ENCODE measurements around the gene CD96.

DNA sequence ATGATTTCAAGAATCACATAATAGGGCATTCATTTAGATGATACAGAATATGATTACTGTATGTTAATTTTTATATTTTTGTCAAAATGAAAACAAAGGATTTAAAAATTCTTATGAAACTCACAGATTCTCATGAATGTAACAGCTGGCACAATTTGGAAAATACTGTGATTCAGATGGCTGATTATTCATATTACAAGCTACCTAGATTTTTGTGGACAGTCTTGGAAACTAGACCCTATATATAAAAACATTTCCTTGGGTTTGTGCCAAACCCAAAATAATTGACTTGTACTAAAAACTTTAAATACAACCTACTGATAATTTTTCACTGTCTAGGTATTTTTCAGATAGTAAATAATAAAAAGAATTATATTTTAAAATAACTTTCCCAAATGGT is 26.9 kb downstream of the CD96 start:
- TF ChIP-seq, protein P1, sequence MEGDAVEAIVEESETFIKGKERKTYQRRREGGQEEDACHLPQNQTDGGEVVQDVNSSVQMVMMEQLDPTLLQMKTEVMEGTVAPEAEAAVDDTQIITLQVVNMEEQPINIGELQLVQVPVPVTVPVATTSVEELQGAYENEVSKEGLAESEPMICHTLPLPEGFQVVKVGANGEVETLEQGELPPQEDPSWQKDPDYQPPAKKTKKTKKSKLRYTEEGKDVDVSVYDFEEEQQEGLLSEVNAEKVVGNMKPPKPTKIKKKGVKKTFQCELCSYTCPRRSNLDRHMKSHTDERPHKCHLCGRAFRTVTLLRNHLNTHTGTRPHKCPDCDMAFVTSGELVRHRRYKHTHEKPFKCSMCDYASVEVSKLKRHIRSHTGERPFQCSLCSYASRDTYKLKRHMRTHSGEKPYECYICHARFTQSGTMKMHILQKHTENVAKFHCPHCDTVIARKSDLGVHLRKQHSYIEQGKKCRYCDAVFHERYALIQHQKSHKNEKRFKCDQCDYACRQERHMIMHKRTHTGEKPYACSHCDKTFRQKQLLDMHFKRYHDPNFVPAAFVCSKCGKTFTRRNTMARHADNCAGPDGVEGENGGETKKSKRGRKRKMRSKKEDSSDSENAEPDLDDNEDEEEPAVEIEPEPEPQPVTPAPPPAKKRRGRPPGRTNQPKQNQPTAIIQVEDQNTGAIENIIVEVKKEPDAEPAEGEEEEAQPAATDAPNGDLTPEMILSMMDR (conservative IDR thresholded peaks at IDR 0.05 in 1 of 2, IDR thresholded peaks at IDR 0.05 in 1 of 2; ENCODE audit: extremely low read depth in 1 of 2, insufficient read depth in 1 of 2, low read depth in 1 of 2, low read length in 2 of 2): no peak
- TF ChIP-seq EZH2 (IDR thresholded peaks at IDR 0.05; ENCODE audit: borderline replicate concordance, low read length): no peak
